Muscle of leg (tissue), 11 donors: ENCODE measurements around the gene ARAP1. TPM values are rescaled to one million over a fixed set of nuclear protein-coding genes. Genes with fewer than 3 reads are reported as not detected.
A peak's percentile ranks its signal among the peaks of the same experiment; 100 is the strongest.

Source experiments
- DNase-seq: peaks from one replicate; pipeline ENCODE4 v3.0.0; 2013
- H3K27ac ChIP-seq: one replicate; pipeline ENCODE4 v1.5.1; 2013; ENCODE audit warnings: mild to moderate bottlenecking, low read length, control low read depth
- H3K27me3 ChIP-seq: one replicate; pipeline ENCODE4 v1.6.1; 2013; ENCODE audit warnings: low read length; ENCODE audit not compliant: control insufficient read depth, insufficient read depth
- H3K36me3 ChIP-seq: one replicate; pipeline ENCODE4 v1.6.1; 2013; ENCODE audit warnings: low read length; ENCODE audit not compliant: control insufficient read depth, insufficient read depth
- H3K4me1 ChIP-seq: one replicate; pipeline ENCODE4 v1.6.1; 2013; ENCODE audit warnings: low read length; ENCODE audit not compliant: control insufficient read depth, insufficient read depth
- H3K4me3 ChIP-seq: one replicate; pipeline ENCODE4 v1.5.1; 2013; ENCODE audit warnings: low read length, control low read depth
- H3K9me3 ChIP-seq: replicated peaks from 2 replicates; pipeline ENCODE4 v1.6.1; 2013; ENCODE audit warnings: low read depth, low read length; ENCODE audit not compliant: control insufficient read depth
- WGBS: methylation state at CpG from one replicate; pipeline ENCODE4 v1.1.5; 2013; ENCODE audit warnings: missing lambda C conversion rate; ENCODE audit not compliant: insufficient coverage; 5-methylcytosine and 5-hydroxymethylcytosine counted together
- polyA plus RNA-seq, 8 donors: library from polyadenylated mRNA; unstranded; fragments of 120-200 nt; gene quantifications; one replicate each; pipeline versions ENCODE4 v1.2.1 to v1.2.3, GENCODE V29; 2013; ENCODE audit warnings: inconsistent platforms in 1 of 8, low replicate concordance in 1 of 8; ENCODE audit not compliant: insufficient read length in 8 of 8, insufficient read depth in 1 of 8
- total RNA-seq: library from RNA; stranded (reverse); fragments of 120-200 nt; gene quantifications from one replicate; pipeline ENCODE4 v1.2.4, GENCODE V29; 2013

The ARAP1 gene
- total and polyA plus RNA-seq, 9 donors, result 56.1 to 75.1 (median 62.8) TPM

- 98% methylated on average over 6 of the region's 9 CpGs for WGBS
- H3K4me3 ChIP-seq, result no peak overlapping the region
Measured at GRCh38 chr11:72753341-72754148, 1.3 kb upstream of the ARAP1 start.

GRCh38 chr11:72751116-72752087, 806 bp downstream of the ARAP1 start:
- peaks cover 32% of the 10 kb centered on the region for H3K4me1 ChIP-seq
- H3K36me3 ChIP-seq, result no peaks in the 10 kb centered on the region
- no peak overlapping the region for H3K27ac ChIP-seq
- DNase-seq, result no peak
- WGBS, result 25% methylated on average over 11 of the region's 19 CpGs
- peaks cover 4% of the 10 kb centered on the region for H3K27me3 ChIP-seq
- no peaks in the 10 kb centered on the region for H3K9me3 ChIP-seq
- H3K4me3 ChIP-seq, result peak overlapping the region; percentile 68

More at GRCh38 chr11:72753341-72754148, 1.3 kb upstream of the ARAP1 start:
- H3K27me3 ChIP-seq, result peaks cover 4% of the 10 kb centered on the region
- DNase-seq, result no peak
- no peaks in the 10 kb centered on the region for H3K9me3 ChIP-seq
- H3K36me3 ChIP-seq, result peaks cover 7% of the 10 kb centered on the region
- H3K4me1 ChIP-seq, result peaks cover 39% of the 10 kb centered on the region
- no peak overlapping the region for H3K27ac ChIP-seq

GRCh38 chr11:72750556-72751115, 1.6 kb downstream of the ARAP1 start:
- no peaks in the 10 kb centered on the region for H3K36me3 ChIP-seq
- H3K9me3 ChIP-seq, result no peaks in the 10 kb centered on the region
- H3K27ac ChIP-seq, result no peak overlapping the region
- peaks cover 4% of the 10 kb centered on the region for H3K27me3 ChIP-seq
- no CpG with 5 or more reads among the region's 2 CpGs for WGBS
- no peak for DNase-seq
- no peak overlapping the region for H3K4me3 ChIP-seq
- peaks cover 26% of the 10 kb centered on the region for H3K4me1 ChIP-seq

GRCh38 chr11:72750086-72750485, 2.1 kb downstream of the ARAP1 start:
- H3K36me3 ChIP-seq, result no peaks in the 10 kb centered on the region
- no peak overlapping the region for H3K27ac ChIP-seq
- peaks cover 4% of the 10 kb centered on the region for H3K27me3 ChIP-seq
- H3K4me3 ChIP-seq, result no peak overlapping the region
- H3K9me3 ChIP-seq, result no peaks in the 10 kb centered on the region
- H3K4me1 ChIP-seq, result peaks cover 25% of the 10 kb centered on the region
- WGBS, result 67% methylated on average over 3 of the region's 9 CpGs
- DNase-seq, result no peak

GRCh38 chr11:72747289-72747855, 4.8 kb downstream of the ARAP1 start:
- Histone ChIP-seq H3K4me1 (peaks cover 15% of the 10 kb centered on the region), H3K27me3 (no peaks in the 10 kb centered on the region), H3K27ac (no peak overlapping the region), H3K4me3 (no peak overlapping the region), H3K9me3 (no peaks in the 10 kb centered on the region), H3K36me3 (no peaks in the 10 kb centered on the region)
- DNase-seq, result no peak
- 75% methylated on average over 2 of the region's 6 CpGs for WGBS

GRCh38 chr11:72746821-72747220, 5.4 kb downstream of the ARAP1 start:
- Histone ChIP-seq H3K36me3 (no peaks in the 10 kb centered on the region), H3K27me3 (no peaks in the 10 kb centered on the region), H3K9me3 (no peaks in the 10 kb centered on the region), H3K27ac (no peak overlapping the region), H3K4me3 (no peak overlapping the region), H3K4me1 (peaks cover 16% of the 10 kb centered on the region)
- WGBS, result 79% methylated on average over 2 of the region's 3 CpGs
- no peak for DNase-seq

GRCh38 chr11:72745925-72746550, 6.2 kb downstream of the ARAP1 start:
- Histone ChIP-seq H3K4me3 (no peak overlapping the region), H3K4me1 (peaks cover 16% of the 10 kb centered on the region), H3K9me3 (no peaks in the 10 kb centered on the region), H3K27me3 (no peaks in the 10 kb centered on the region), H3K27ac (no peak overlapping the region), H3K36me3 (no peaks in the 10 kb centered on the region)
- 77% methylated on average over 5 of the region's 11 CpGs for WGBS
- DNase-seq, result no peak

- no peak for DNase-seq
- no peaks in the 10 kb centered on the region for H3K9me3 ChIP-seq
- no peak overlapping the region for H3K4me3 ChIP-seq
- no peaks in the 10 kb centered on the region for H3K27me3 ChIP-seq
- 73% methylated on average over 3 of the region's 5 CpGs for WGBS
- peaks cover 16% of the 10 kb centered on the region for H3K4me1 ChIP-seq
- no peaks in the 10 kb centered on the region for H3K36me3 ChIP-seq
- no peak overlapping the region for H3K27ac ChIP-seq
Measured at GRCh38 chr11:72745511-72745910, 6.7 kb downstream of the ARAP1 start.

- peaks cover 20% of the 10 kb centered on the region for H3K4me1 ChIP-seq
- H3K27ac ChIP-seq, result no peak overlapping the region
- H3K9me3 ChIP-seq, result no peaks in the 10 kb centered on the region
- no peak overlapping the region for H3K4me3 ChIP-seq
- no peak for DNase-seq
- 85% methylated on average over 4 of the region's 6 CpGs for WGBS
- H3K27me3 ChIP-seq, result no peaks in the 10 kb centered on the region
- no peaks in the 10 kb centered on the region for H3K36me3 ChIP-seq
Measured at GRCh38 chr11:72744474-72744873, 7.7 kb downstream of the ARAP1 start.
